Fibroblast of the aortic adventitia (primary cell): ENCODE results near the gene PNMA8C. TPM values are rescaled to one million over a fixed set of nuclear protein-coding genes. Genes with fewer than 3 reads are reported as not detected.

Source experiments
- DNase-seq: peaks from one replicate; pipeline ENCODE4 v3.0.0-alpha.2; 2010; ENCODE audit warnings: low read depth
- H3K4me3 ChIP-seq: 2 replicates; pipeline ENCODE4 v1.5.1; 2011; ENCODE audit warnings: low read depth, mild to moderate bottlenecking, control low read depth, low read length, moderate library complexity
- total RNA-seq: library from RNA; depleted of rRNA; stranded (reverse); fragments of >200 nt; gene quantifications from 2 replicates; pipeline ENCODE4 v1.2.3, GENCODE V29; 2012; ENCODE audit warnings: low replicate concordance
- TF ChIP-seq, protein P1 (sequence below): IDR thresholded peaks from 2 replicates; pipeline ENCODE4 v1.5.1; 2011; ENCODE audit warnings: mild to moderate bottlenecking, low read length, control low read depth, inconsistent platforms; ENCODE audit not compliant: insufficient read depth

PNMA8C gene
- total RNA-seq, 1 donor: not detected

DNA sequence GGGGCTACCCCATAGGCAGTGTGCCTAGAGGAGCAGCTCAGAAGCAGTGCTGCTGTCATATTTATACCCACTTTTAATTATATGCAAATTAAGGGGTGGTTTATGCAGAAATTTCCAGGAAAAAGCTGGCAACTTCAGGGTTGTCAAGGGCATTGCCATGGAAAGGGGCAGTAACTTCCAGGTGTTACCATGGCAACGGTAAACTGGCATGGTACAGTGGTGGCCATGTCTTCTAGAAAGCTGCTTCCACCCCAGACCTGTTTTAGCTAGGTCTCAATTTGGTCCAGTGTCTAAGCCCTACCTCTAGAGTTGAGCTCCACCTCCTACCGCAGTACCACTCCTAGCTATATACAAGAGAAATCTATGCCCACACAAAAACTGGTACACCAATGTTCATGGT, 31.3 kb upstream of the PNMA8C start:
- no peak for DNase-seq
- H3K4me3 ChIP-seq: no peak overlapping the region
- TF ChIP-seq, protein P1, sequence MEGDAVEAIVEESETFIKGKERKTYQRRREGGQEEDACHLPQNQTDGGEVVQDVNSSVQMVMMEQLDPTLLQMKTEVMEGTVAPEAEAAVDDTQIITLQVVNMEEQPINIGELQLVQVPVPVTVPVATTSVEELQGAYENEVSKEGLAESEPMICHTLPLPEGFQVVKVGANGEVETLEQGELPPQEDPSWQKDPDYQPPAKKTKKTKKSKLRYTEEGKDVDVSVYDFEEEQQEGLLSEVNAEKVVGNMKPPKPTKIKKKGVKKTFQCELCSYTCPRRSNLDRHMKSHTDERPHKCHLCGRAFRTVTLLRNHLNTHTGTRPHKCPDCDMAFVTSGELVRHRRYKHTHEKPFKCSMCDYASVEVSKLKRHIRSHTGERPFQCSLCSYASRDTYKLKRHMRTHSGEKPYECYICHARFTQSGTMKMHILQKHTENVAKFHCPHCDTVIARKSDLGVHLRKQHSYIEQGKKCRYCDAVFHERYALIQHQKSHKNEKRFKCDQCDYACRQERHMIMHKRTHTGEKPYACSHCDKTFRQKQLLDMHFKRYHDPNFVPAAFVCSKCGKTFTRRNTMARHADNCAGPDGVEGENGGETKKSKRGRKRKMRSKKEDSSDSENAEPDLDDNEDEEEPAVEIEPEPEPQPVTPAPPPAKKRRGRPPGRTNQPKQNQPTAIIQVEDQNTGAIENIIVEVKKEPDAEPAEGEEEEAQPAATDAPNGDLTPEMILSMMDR: no peak

DNA sequence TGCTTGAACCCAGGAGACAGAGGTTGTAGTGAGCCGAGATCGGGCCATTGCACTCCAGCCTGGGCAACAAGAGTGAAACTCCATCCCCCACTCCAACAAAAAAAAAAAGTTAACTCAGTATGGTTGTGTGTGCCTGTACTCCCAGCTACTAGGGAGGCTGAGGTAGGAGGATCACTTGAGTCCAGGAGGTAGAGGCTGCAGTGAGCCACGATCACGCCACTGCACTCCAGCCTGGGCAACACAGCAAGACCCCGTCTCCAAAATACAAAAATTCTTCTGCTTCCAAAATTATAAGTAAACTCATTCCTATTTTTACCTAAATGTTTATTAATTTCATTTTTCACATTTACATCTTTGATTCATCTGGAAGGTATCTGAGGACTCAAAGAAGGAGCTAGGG, 28.2 kb upstream of the PNMA8C start:
- H3K4me3 ChIP-seq: no peak overlapping the region
- no peak for DNase-seq
- TF ChIP-seq, protein P1: no peak

DNA sequence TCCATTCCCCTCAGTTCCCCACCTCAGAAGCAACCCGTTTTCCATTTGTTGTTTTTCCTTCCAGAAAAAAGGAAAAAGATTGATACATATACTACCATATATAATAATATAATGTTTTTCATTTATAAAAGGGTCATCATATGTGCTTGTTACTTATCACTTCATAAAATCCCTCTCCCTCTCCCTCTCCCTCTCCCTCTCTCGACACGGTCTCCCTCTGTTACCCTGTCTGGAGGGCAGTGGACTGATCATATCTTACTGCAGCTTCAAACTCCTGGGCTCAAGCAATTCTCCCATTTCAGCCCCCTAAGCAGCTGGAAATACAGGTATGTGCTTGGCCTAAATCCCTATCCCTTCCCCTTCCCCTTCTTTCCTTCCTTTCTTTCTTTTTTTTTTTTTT, 25.5 kb upstream of the PNMA8C start:
- TF ChIP-seq, protein P1: no peak
- no peak for DNase-seq
- H3K4me3 ChIP-seq: no peak overlapping the region

DNA sequence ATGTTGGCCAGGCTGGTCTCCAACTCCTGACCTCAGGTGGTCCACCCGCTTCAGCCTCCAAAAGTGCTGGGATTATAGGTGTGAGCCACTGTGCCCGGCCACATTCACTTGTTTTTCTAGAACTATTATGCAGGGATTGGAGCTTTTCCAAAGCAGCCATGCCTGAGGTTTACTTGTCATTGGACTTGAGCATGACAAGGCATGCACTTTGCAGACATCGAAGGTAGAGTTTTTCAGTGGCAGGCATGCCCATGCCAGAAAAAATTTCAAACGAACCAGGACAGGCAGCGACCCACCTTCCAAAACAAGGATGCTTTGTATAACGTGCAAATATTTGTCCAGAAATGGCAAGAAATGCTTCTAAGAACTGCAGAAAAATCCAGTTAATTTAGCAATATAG, 24.9 kb upstream of the PNMA8C start:
- TF ChIP-seq, protein P1: no peak
- no peak for DNase-seq
- H3K4me3 ChIP-seq: no peak overlapping the region

DNA sequence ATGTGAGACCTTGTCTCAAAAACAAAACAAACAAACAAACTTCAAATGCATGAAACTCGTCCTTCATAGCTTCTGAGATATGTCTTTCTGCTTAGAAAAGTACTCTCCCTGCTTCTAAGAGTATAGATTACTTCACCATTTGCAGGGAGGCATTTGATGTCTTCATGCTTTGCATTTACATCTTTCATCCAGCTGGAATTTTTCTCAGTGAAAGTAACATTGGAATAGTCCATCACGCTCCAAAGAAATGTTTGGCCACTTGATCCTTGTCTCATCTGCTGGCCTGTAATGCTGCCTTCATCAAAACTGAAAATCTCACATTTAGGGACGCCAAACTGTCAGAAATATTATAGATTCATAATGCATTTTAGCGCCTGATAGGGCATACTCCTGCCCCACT, 23.4 kb upstream of the PNMA8C start:
- DNase-seq: no peak
- TF ChIP-seq, protein P1: no peak
- no peak overlapping the region for H3K4me3 ChIP-seq

DNA sequence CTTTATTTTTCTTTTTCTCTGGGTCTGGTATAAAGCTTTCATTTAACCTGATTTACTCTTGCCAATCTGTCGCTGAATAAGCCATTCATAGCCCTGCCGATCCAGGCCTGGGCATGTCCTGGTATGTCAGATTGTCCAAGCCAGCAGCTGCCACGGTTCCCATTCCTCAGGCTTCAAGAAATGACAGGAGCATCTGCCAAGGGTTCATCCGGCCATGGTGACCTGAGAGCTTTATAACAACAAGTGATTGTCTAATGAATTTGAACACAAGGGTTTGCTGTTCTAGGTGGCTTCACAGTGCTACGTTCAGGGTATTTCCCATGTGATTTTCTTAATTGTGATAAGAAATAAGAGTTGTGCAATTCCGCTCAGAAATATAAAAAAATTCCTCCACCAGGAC, 22.6 kb upstream of the PNMA8C start:
- no peak overlapping the region for H3K4me3 ChIP-seq
- no peak for DNase-seq
- TF ChIP-seq, protein P1: no peak

DNA sequence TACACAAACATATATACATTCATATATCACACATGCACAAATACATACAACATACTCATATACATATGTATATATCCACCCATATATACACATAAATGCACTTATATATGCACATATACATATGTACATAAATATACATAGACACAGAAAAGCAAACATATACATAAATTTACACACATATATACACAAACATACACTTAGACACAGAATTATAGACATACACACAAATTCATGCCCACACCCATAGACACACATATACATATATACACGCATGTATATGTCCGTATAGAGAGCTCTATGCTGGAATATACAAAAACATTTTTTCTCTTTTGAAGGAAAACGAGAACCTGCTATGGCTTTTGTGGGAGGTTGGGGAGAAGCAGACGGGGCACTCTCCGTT, 22.0 kb upstream of the PNMA8C start:
- DNase-seq: no peak
- H3K4me3 ChIP-seq: no peak overlapping the region
- TF ChIP-seq, protein P1: no peak
